SU-DHL-6 (cell line): ENCODE data around the gene COL4A1.

Source experiments
- EZH2phosphoT487 ChIP-seq: fragments of 200-600 bp; sonication (generic), shearing (Covaris generic); conservative IDR thresholded peaks from 2 replicates; pipeline ENCODE4 v1.6.1; 2018; ENCODE audit warnings: mild to moderate bottlenecking, antibody characterized with exemption, low read length, moderate library complexity, mixed read lengths
- TF ChIP-seq, protein P1 (sequence below): fragments of 200-600 bp; sonication (generic); IDR thresholded peaks from one replicate; pipeline ENCODE4 v1.5.1; 2017; ENCODE audit warnings: antibody characterized with exemption, mild to moderate bottlenecking, low read length, moderate library complexity; ENCODE audit not compliant: insufficient read depth, poor library complexity, severe bottlenecking

DNA sequence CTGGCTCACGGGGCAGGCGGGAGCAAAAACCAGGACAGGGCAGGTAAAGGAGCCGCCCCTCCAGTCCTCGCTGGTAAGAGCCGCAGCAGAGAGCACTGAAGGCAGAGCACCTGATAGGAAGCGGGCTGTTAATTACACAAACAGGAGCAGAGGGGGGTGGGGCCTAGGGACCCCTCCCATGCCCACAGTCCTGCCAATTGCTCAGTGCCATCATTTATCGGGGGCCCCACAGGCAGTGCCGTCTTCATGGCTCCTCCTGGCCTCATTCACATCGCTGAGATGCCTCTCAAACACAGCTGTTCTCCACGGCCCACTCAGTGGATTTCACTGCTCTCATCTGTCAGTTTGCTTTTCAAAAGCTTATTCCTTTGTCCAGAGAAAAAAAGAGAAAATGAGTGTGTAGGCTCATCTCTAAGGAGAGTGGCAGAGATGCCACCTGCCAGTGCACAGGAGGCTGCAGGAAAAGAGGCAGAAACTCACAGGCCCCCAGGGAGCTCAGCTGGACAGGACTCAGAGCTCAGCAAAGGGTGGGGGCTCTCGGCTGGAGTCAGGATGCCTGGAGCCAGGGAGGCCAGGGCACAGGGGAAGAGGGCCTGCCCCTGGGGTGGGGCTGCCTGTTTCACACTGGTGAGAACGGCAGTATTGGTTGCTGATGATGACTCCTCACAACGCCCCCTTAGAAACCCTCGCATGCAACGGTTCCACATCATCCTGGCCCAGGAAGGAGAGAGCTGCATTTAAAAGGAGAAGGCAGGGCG is 174.6 kb downstream of the COL4A1 start:
- no peak for TF ChIP-seq EZH2phosphoT487
- TF ChIP-seq, protein P1, sequence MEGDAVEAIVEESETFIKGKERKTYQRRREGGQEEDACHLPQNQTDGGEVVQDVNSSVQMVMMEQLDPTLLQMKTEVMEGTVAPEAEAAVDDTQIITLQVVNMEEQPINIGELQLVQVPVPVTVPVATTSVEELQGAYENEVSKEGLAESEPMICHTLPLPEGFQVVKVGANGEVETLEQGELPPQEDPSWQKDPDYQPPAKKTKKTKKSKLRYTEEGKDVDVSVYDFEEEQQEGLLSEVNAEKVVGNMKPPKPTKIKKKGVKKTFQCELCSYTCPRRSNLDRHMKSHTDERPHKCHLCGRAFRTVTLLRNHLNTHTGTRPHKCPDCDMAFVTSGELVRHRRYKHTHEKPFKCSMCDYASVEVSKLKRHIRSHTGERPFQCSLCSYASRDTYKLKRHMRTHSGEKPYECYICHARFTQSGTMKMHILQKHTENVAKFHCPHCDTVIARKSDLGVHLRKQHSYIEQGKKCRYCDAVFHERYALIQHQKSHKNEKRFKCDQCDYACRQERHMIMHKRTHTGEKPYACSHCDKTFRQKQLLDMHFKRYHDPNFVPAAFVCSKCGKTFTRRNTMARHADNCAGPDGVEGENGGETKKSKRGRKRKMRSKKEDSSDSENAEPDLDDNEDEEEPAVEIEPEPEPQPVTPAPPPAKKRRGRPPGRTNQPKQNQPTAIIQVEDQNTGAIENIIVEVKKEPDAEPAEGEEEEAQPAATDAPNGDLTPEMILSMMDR = no peak
